Muscle layer of duodenum (tissue), 2 donors: Measurements from ENCODE around the gene BICRA.

Experiments
- H3K27ac ChIP-seq: one replicate; pipeline ENCODE4 v1.7.0; 2013; ENCODE audit warnings: mild to moderate bottlenecking, low read length
- H3K27me3 ChIP-seq: one replicate; pipeline ENCODE4 v1.7.0; 2013; ENCODE audit warnings: low read depth, mild to moderate bottlenecking, control low read depth, low read length
- H3K36me3 ChIP-seq, 2 donors: one replicate each; pipeline ENCODE4 v1.7.0; 2013; ENCODE audit warnings: low read length in 2 of 2, control low read depth in 1 of 2, mild to moderate bottlenecking in 1 of 2; ENCODE audit not compliant: insufficient read depth in 2 of 2, control insufficient read depth in 1 of 2
- H3K4me1 ChIP-seq, 2 donors: one replicate each; pipeline ENCODE4 v1.7.0; 2013; ENCODE audit warnings: low read length in 2 of 2, mild to moderate bottlenecking in 2 of 2, control low read depth in 1 of 2, moderate library complexity in 1 of 2; ENCODE audit not compliant: insufficient read depth in 2 of 2, control insufficient read depth in 1 of 2
- H3K4me3 ChIP-seq, 2 donors: one replicate each; pipeline ENCODE4 v1.7.0; 2013; ENCODE audit warnings: low read length in 2 of 2, low read depth in 1 of 2, mild to moderate bottlenecking in 1 of 2
- H3K9me3 ChIP-seq, 2 donors: one replicate each; pipeline ENCODE4 v1.7.0; 2013; ENCODE audit warnings: low read length in 2 of 2, control low read depth in 1 of 2, mild to moderate bottlenecking in 1 of 2; ENCODE audit not compliant: control insufficient read depth in 1 of 2
- donor health status: healthy.

Gene BICRA

DNA sequence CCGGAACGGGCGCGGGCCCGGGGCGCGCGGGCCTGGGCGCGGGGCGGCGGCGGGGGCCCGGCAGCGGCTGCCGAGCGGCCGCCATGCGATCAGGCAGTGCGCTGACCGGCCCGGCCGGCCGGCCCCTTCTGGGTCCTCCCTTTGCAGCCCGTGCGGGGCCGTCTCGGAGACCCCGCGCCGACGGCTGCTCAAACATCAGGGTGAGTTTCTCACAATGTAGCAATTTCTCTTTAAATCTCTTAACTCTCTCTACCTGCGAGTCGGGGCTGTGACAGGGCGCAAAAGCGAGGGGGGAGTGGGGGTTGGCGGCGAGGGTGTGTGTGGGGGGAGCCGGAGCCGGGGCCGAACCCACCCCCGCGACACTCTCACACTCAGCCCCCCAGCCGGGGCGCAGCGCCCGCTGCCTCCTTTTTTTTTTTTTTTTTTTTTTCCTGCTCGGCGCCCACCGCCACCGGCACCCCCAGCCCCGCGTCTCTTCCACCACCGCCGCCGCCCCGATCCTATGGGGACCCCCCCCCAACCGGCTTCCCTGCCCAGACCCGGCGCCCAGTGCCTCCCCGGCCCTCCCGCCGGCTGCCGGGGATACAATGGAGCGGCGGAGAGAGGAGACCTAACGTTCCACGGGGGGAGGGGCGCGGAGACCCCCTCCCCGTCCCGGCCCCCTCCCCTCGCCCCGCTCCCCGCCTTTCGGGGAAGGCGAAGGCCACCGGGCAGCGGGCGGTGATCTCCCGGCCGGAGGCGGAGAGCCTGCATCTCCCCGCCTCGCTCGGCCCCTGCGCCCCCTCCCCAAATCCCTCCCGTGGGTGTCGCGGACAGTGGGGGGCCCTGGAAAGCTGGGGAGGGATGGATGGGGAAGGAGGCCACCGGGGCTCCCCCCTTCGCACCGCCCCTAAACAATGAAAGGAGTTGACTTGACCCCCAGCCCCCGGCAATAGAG lies at the start of gene BICRA:
Gene BICRA, plus strand, starts transcription at position 166 of the 937 bp plus-strand sequence. CDS start 64,441 bp downstream, outside the sequence.
- H3K9me3 ChIP-seq: no peaks in the 10 kb centered on the region
- H3K27ac ChIP-seq: peak within 1 kb of the TSS; percentile 75
- H3K4me1 ChIP-seq: peaks cover 0 to 32% of the 10 kb centered on the region in 2 donors
- no peaks in the 10 kb centered on the region for H3K36me3 ChIP-seq
- no peaks in the 10 kb centered on the region for H3K27me3 ChIP-seq
- H3K4me3 ChIP-seq: peak within 1 kb of the TSS; percentile 69 to 79

DNA sequence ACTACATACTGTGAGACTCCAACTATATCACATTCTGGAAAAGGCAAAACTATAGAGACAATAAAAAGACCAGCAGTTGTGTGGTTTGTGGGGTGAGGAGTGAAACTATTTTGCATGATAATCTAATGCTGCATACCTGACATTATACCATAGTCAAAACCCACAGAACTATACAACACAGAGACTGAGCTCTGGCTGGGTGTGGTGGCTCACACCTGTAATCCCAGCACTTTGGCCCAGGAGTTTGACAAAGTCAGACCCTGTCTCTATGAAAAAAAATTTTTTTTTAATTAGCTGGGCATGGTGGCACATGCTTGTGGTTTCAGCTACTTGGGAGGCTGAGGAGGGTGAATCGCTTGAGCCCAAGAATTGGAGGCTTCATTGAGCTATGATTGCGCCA lies 47.9 kb upstream of the BICRA start:
- H3K9me3 ChIP-seq: no peaks in the 10 kb centered on the region
- no peaks in the 10 kb centered on the region for H3K4me1 ChIP-seq
- no peak overlapping the region for H3K27ac ChIP-seq
- no peak overlapping the region for H3K4me3 ChIP-seq
- no peaks in the 10 kb centered on the region for H3K27me3 ChIP-seq
- no peaks in the 10 kb centered on the region for H3K36me3 ChIP-seq

DNA sequence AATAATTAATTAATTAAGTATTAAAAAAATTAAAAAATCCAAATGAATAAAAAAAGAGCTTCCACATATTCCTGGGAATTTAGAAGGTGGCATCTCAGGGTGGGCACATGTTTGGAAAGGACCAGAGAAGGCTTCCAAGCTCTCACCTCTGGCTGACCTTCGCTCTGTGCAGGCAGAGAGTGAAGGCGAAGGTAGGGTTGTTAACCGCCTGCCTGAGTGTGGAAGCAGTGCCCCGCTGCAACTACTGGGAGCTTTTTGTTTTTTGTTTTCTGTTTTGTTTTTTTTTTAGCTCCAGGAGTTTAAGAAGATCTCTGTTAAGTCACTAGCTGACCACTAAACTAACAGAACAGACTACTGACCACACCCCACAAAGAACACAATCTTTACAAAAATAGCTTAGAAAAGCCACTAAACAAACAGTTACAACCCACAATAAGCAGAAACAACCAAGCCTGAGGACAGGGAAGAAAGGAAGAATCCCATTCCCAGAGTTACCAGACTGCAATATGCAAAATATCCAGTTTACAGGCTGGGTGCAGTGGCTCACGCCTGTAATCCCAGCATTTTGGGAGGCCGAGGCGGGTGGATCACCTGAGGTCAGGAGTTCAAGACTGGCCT lies 47.4 kb upstream of the BICRA start:
- no peak overlapping the region for H3K27ac ChIP-seq
- no peaks in the 10 kb centered on the region for H3K9me3 ChIP-seq
- no peaks in the 10 kb centered on the region for H3K4me1 ChIP-seq
- H3K36me3 ChIP-seq: no peaks in the 10 kb centered on the region
- no peaks in the 10 kb centered on the region for H3K27me3 ChIP-seq
- H3K4me3 ChIP-seq: no peak overlapping the region

DNA sequence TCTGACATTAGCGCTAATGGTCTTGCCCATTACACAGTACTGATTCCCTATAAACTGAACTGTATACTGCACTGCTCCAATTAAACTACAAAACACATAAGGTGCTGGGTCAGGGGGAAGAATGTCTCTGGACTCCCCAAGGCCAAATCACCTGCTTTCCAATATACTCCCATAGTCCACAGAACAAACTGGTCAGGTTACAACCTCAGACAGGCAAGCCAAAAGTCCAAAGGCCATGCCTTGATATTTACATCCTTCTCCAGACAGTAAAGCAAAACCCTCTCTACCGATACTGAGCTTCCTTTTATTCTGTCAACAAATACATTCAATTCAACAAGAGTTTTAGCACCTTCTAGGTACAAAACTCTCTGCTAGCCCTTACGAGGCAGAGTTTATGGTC lies 44.9 kb upstream of the BICRA start:
- Histone ChIP-seq H3K9me3 (no peaks in the 10 kb centered on the region), H3K4me1 (no peaks in the 10 kb centered on the region), H3K27ac (no peak overlapping the region), H3K4me3 (no peak overlapping the region), H3K36me3 (no peaks in the 10 kb centered on the region), H3K27me3 (no peaks in the 10 kb centered on the region)

DNA sequence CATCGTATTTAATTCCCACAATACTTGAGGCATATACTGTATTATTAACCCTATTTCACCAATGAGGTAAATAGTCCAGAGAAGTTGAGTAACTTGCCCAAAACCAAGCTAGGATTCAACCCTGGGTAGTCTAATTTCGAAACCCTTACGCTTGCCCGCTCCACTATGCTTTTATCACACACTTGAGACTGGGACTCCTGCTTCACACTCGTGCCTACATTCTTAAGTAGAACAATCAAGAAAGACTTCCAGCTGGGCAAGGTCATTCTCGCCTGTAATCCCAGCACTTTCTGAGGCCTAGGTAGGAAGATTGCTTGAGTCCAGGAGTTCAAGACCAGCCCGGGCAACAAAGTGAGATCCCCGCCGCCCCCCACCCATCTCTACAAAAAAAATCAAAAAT lies 39.6 kb upstream of the BICRA start:
- Histone ChIP-seq H3K36me3 (no peaks in the 10 kb centered on the region), H3K4me1 (peaks cover 0 to 7% of the 10 kb centered on the region in 2 donors), H3K27ac (no peak overlapping the region), H3K27me3 (no peaks in the 10 kb centered on the region), H3K4me3 (no peak overlapping the region), H3K9me3 (no peaks in the 10 kb centered on the region)

DNA sequence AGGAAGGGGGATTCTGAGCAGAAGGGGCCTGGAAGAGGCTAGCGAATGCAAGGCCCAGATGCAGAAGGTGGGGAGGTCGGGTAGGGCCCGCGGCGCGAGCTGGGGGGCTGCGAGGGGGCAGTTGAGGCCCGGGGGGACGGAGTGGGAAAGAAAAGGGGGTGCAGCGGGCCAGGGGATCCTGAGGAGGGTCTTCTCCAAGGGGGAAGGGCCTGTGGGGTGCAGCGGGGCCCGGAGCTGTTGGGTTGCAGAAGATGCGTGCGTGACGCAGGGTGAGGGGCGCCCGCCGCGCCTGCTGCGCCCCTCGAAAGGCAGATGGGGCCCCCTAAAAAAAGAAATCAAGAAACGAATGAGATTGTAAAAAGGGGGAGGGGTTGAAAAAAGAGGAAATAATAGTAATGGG lies 36.3 kb upstream of the BICRA start:
- peaks cover 0 to 7% of the 10 kb centered on the region in 2 donors for H3K4me1 ChIP-seq
- no peaks in the 10 kb centered on the region for H3K27me3 ChIP-seq
- no peak overlapping the region for H3K4me3 ChIP-seq
- no peaks in the 10 kb centered on the region for H3K9me3 ChIP-seq
- no peaks in the 10 kb centered on the region for H3K36me3 ChIP-seq
- no peak overlapping the region for H3K27ac ChIP-seq

DNA sequence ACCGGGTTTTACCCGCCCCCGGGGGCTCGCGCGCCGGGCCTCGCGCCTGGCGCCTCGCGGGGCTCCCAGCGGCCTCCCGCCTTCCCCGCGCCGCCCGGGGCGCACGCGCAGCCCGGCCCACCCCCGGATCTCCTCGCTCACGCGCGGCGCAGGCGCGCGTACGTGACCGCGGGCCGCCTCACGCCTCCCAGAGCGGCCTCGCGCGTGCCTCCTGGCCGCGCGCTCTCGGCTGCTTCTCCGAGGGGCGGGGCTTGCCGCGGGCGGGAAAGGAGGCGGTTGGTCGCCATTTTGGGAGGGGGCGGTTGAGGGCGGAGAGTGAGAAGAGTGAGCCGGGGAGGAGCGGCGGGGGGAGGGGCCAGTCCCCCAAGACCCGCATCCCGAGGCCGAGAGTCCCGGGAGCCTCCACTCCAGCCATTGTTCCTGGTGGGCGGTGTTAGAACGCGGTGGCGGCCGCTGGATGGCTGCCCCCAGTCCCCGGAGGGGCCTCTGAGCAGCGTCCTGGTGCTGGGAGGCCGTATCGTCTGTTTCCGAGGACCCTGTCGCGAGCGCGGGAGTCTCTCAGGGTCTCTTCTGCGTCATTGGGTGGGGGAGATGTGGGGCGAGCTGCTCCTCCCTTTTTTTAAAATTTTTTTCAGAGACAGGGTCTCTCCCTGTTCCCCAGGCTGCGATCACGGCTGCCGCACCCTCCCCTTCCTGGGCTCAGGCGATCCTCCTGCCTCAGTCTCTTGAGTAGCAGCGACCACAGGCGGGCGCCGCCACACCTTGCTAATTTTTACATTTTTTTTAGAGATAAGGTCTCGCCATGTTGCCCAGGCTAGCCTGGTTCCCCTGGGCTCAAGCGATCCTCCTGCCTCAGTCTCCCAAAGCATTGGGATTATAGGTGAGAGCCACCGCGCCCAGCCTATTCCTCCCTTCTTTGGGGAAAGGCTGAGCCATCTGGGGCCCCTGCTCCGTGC lies 35.6 kb upstream of the BICRA start, which contains the start of gene ZNF541:
Gene ZNF541, minus strand, starts transcription at position 78 of the 956 bp plus-strand sequence. CDS start 17,292 bp downstream, outside the sequence.
- H3K4me1 ChIP-seq: peaks cover 0 to 7% of the 10 kb centered on the region in 2 donors
- H3K27ac ChIP-seq: no peak within 1 kb of the TSS
- H3K36me3 ChIP-seq: no peaks in the 10 kb centered on the region
- no peaks in the 10 kb centered on the region for H3K9me3 ChIP-seq
- H3K4me3 ChIP-seq: peak within 1 kb of the TSS in 1 of 2 donors; percentile 50
- no peaks in the 10 kb centered on the region for H3K27me3 ChIP-seq

DNA sequence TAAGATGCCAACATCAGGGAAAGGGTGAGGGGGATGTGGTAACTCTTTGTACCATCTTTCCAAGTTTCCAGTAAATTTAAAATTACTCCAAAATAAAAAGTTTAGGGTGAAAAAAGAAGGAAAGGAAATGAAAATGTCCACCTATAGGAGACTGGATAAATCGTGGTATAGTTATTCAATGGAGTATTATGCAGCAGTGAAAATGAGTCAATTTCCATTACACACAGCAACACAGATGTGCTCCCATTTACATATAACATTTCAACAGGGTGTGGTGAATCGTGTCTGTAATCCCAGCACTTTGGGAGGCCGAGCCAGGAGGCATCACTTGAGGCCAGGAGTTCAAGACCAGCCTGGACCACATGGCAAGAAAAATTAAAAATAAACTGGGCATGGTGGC lies 28.5 kb upstream of the BICRA start:
- Histone ChIP-seq H3K27me3 (no peaks in the 10 kb centered on the region), H3K27ac (no peak overlapping the region), H3K9me3 (no peaks in the 10 kb centered on the region), H3K4me3 (no peak overlapping the region), H3K4me1 (no peaks in the 10 kb centered on the region), H3K36me3 (no peaks in the 10 kb centered on the region)

DNA sequence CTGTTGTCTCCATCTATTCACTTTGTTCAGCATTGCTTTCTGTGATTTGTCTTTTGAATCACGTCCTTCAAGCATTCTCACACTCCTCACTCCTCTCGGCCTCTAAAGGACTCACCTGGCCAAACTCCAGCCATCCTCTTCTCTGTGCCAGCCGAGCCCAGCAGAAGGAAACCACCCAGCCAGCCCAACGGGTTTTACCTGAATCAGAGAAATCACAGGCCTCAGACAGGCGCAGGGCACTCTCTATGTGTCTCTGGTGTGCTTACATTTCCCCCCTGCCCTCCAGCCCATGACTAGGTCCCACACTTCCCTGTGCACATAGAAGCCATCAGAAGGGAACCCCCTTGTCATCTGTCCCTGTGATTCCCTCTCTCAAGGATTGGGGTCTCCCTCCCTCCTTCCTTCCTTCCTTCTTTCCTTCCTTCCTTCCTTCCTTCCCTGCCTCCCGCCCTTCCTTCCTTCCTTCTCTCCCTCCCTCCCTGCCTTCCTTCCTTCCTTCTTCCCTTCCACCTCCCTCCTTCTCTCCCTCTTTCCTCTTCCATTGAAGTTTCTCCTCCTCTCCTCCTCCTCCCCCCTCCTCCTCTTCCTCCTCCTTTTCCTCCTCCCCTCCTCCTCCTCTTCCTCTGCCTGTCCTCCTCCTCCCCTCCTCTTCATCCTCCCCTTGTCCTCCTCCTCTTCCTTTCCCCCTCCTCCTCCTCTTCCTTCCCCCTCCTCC lies 27.2 kb upstream of the BICRA start:
- no peaks in the 10 kb centered on the region for H3K27me3 ChIP-seq
- H3K9me3 ChIP-seq: peaks cover 0 to 5% of the 10 kb centered on the region in 2 donors
- no peak overlapping the region for H3K27ac ChIP-seq
- H3K4me1 ChIP-seq: no peaks in the 10 kb centered on the region
- H3K4me3 ChIP-seq: no peak overlapping the region
- no peaks in the 10 kb centered on the region for H3K36me3 ChIP-seq

DNA sequence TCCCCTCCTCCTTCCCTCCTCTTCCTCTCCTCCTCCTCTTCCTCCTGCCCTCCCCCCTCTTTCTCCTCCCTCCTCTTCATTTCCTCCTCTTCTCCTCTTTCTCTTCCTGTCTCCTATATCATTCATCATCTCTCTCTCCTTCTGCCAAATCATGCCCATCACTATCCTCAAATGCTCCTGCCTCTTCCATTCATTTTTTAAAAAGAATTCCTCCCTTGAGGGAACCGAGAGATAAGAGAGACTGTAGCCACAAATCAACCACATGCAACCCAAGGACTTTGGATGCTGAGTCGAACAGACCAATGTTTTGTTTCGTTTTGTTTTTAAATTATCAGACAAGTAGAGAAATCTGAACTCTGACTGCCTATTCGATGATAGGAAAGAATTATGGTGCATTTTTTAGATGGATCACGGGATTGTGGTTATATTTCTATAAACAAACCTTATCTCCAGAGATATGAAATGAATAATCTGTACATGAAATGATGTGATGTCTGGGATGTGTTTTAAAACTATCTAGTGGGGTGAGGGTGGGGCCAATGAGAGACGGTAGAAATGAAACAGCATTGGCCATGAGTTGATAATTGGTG lies 26.5 kb upstream of the BICRA start:
- Histone ChIP-seq H3K27ac (no peak overlapping the region), H3K27me3 (no peaks in the 10 kb centered on the region), H3K9me3 (peaks cover 0 to 5% of the 10 kb centered on the region in 2 donors), H3K4me3 (no peak overlapping the region), H3K4me1 (no peaks in the 10 kb centered on the region), H3K36me3 (no peaks in the 10 kb centered on the region)
